H1 (cell line): ENCODE data around the gene MAPK1.

Experiments used
- EP300 ChIP-seq, 2 experiments: IDR thresholded peaks; 1 replicate in 1 of 2; 2 replicates in 1 of 2; pipeline ENCODE4 v1.6.1; 2011 to 2012; ENCODE audit warnings: low read depth in 2 of 2, low read length in 2 of 2, mild to moderate bottlenecking in 2 of 2, borderline replicate concordance in 1 of 2, inconsistent platforms in 1 of 2, moderate library complexity in 1 of 2
- POLR2A ChIP-seq, 2 experiments: IDR thresholded peaks; 1 replicate in 1 of 2; 2 replicates in 1 of 2; pipeline ENCODE4 v1.6.1; 2011; ENCODE audit warnings: low read depth in 2 of 2, low read length in 2 of 2, mild to moderate bottlenecking in 2 of 2; ENCODE audit errors: control extremely low read depth in 1 of 2
- SP1 ChIP-seq: IDR thresholded peaks from 2 replicates; pipeline ENCODE4 v1.6.1; 2011; ENCODE audit warnings: low read depth, low read length
- TF ChIP-seq, protein P1 (sequence below), 3 experiments: IDR thresholded peaks; 1 replicate in 2 of 3; 2 replicates in 1 of 3; pipeline versions ENCODE4 v1.5.1 to v1.6.1; 2011; ENCODE audit warnings: low read length in 3 of 3, mild to moderate bottlenecking in 3 of 3, inconsistent platforms in 2 of 3, low read depth in 1 of 3, moderate library complexity in 1 of 3; ENCODE audit not compliant: insufficient read depth in 1 of 3; ENCODE audit errors: control extremely low read depth in 1 of 3

DNA sequence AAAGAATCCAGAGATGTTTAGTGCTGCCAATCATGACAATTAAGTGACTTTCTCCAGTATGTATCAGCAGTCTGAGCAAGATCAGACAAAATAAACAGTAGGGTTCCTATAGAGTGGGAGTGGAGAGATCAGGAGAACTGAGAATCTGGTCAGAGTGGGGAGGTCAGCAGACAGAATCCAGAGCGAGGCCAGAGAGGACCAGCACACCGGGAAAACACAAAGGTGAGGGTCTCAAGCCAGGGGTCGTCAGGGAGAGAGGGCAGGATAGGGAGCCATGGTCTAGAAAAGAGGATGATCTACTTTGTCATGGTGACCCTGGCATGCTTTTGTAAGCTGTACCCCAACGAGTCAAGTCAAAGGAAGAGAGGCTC lies 39.2 kb downstream of the MAPK1 start:
- TF ChIP-seq, protein P1, sequence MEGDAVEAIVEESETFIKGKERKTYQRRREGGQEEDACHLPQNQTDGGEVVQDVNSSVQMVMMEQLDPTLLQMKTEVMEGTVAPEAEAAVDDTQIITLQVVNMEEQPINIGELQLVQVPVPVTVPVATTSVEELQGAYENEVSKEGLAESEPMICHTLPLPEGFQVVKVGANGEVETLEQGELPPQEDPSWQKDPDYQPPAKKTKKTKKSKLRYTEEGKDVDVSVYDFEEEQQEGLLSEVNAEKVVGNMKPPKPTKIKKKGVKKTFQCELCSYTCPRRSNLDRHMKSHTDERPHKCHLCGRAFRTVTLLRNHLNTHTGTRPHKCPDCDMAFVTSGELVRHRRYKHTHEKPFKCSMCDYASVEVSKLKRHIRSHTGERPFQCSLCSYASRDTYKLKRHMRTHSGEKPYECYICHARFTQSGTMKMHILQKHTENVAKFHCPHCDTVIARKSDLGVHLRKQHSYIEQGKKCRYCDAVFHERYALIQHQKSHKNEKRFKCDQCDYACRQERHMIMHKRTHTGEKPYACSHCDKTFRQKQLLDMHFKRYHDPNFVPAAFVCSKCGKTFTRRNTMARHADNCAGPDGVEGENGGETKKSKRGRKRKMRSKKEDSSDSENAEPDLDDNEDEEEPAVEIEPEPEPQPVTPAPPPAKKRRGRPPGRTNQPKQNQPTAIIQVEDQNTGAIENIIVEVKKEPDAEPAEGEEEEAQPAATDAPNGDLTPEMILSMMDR (IDR thresholded peaks at IDR 0.05; ENCODE audit: control extremely low read depth in 1 of 3, insufficient read depth in 1 of 3, low read depth in 1 of 3, low read length in 3 of 3): no peak
- TF ChIP-seq SP1 (no peak), POLR2A (IDR thresholded peaks at IDR 0.05; ENCODE audit: control extremely low read depth in 1 of 2, low read depth in 2 of 2, low read length in 2 of 2) (no peak), EP300 (IDR thresholded peaks at IDR 0.05; ENCODE audit: borderline replicate concordance in 1 of 2, low read depth in 2 of 2, low read length in 2 of 2) (no peak)
